Activated CD8-positive, alpha-beta memory T cell treated with anti-CD3 and anti-CD28 coated beads, Interleukin-2, amount 50 U/mL, for 24 hours (primary cell): ENCODE results near the gene TFAM.
"Not testable (repeated sequence)": the region's sequence is repeated elsewhere in the genome, so short reads cannot be mapped to it uniquely, and the experiment has no call there.

Experiments
- DNase-seq: peaks from one replicate; pipeline ENCODE4 v3.0.0-alpha.2; 2020; ENCODE audit errors: extremely low read depth

TFAM gene

GRCh38 chr10:58372607-58373441 lies 12.4 kb upstream of the TFAM start:
- no peak for DNase-seq

DNA sequence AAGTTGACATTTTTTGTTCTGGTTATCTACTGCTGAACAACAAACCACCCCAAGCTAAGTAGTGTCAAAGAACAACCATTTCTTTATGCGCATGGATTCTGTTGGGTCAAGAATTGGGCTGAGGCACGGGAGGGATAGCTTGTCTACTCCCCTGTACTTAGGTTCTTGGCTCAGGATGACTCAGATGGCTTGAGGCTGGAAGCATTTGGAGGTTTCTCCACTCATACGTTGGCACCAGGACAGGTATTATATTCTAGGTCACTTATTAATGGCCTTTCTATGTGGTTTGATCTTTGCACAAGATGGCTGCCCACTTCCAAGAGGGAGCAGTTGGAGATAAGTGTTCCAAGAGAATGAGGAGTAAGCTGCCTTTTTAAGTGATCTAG lies 11.8 kb upstream of the TFAM start:
- no peak for DNase-seq

DNA sequence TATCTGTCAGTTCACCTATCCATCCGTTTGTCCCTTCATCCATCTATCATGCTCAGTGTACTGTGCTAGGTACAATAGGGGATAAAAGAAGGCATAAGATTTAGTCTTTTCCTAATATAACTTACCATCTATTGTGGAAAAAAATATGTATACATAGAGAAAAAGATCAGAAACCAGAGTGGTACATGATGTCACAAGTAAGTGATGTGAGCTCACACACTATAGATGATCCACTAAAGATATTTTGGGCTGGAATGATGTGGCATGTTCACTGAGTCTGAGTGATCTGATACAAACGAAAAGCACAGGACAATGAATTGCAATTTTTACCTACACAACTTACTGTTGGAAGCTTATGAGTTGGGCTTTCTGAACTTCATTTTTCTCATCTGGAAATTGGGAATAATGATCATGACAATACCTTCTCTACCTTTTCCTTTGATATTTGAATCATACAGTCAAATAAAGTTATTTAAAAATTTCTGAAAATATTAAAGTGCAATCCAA lies 2.7 kb upstream of the TFAM start:
- DNase-seq: no peak

- no peak for DNase-seq
These were observed 1.1 kb upstream of the TFAM start for GRCh38 chr10:58384095-58384494.

- no peak for DNase-seq
These were observed 639 bp upstream of the TFAM start for GRCh38 chr10:58384544-58384998.

- DNase-seq: no peak
These were observed 538 bp downstream of the TFAM start for GRCh38 chr10:58385784-58386112.

DNA sequence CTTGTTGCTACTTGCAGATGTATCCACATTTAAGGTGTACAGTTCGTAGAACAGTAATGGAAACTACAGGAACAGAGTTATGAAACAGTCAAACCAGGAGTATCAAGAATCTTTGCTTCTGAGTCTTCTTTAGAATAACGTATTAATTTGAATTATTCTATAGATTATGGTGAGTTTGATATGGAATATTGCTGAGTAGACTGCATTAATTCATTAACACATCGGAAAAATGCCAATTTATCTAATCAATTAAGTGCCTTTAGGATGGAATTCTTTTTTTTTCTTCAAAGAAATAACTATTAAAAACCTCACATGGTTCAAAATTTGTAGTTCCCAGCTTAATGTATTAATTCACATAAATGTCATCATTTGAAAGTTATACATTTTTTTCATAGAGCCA lies 3.8 kb downstream of the TFAM start:
- no peak for DNase-seq

- no peak for DNase-seq
These were observed 8.1 kb downstream of the TFAM start for GRCh38 chr10:58393317-58393716.

- no peak for DNase-seq
These were observed 9.3 kb downstream of the TFAM start for GRCh38 chr10:58394471-58394870.

DNA sequence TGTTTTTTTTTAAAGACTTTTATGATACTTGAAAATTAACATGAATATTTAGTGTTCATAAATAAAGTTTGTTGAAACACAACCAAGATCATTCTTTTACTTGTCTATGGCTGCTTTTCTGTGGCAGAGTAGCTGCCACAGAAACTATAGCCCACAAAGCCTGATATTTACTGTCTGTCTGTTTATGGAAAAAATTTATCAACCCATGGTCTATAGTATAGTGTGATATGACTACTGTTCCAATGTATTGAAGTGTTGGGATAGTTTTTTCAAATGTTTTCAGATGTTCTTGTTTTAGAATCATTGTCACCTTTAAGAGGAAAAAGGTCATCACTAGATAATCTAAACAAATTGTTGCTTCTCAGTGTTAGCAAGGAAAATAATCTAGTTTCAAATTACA lies 10.8 kb downstream of the TFAM start:
- no peak for DNase-seq

GRCh38 chr10:58397830-58398229 lies 12.6 kb downstream of the TFAM start:
- no peak for DNase-seq

- no peak for DNase-seq
These were observed 14.2 kb downstream of the TFAM start for GRCh38 chr10:58399410-58399809.

GRCh38 chr10:58400609-58401008 lies 15.4 kb downstream of the TFAM start:
- no peak for DNase-seq

DNA sequence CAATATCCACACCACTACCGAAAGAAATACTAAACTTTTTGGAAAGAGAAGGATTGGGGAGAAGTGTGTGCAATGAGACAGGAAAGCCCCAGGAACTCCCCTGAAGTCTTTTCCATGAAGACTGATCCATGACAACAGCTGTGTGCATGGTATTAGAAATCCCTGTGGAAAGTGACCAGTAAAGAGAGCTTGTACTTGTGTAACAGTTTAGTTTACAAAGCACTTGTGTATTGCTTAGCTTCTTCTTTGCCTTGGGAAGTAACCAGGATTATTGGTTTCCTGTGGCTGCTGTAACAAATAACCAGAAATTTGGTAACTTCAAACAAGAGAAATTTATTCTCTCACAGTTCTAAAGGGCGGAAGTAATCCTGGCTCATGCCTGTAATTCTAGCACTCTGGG lies 18.8 kb downstream of the TFAM start:
- DNase-seq: no peak

GRCh38 chr10:58409956-58410610 lies 24.9 kb downstream of the TFAM start:
- DNase-seq: no peak

DNA sequence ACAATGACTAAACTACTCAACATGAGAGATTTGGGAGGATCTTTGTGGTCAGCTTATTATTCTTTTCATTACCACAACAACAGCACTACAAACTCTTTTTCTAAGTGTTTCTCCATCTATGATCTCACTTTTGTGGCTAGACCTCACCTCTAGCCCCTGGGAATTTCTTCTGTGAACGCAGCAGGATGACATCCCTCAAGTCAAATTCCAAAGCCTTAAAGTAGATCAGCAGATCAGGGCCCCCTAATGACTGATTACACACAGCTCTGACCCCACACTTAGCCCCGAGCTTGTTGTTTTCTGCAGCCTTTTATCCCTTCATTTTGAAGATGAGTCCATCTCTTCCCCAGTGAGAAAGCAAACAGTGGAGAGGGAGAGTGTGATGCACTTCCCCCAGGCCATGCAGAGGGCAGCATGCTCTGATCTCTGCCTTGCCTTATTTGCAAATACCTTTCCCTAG lies 27.3 kb downstream of the TFAM start:
- DNase-seq: no peak

GRCh38 chr10:58414270-58415041 lies 29.2 kb downstream of the TFAM start:
- no peak for DNase-seq

DNA sequence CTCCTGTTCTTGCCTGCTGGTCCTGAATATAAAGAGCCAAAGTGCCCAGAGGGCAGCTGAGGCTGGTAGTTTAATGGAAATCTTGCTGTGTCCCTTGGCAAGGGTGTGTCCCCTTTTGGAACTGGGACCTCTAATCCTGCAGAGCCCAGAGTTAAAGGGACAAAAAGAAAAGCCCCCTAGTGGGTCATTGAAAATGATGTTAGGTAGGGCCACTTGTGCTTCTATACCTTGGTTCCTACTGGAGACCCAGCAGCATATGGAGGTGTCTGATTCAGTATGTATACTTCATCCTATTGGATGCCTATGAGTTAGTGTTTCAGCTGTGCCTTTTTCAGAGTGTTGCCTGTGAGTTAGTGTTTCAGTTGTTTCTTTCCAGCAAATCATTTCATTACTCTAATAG lies 30.5 kb downstream of the TFAM start:
- no peak for DNase-seq

DNA sequence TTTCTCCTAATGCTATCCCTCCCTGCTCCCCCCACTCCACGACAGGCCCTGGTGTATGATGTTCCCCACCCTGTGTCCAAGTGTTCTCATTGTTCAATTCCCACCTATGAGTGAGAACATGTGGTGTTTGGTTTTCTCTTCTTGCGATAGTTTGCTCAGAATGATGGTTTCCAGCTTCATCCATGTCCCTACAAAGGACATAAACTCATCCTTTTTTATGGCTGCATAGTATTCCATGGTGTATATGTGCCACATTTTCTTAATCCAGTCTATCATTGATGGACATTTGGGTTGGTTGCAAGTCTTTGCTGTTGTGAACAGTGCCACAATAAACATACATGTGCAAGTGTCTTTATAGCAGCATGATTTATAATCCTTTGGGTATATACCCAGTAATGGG lies 32.7 kb downstream of the TFAM start:
- not testable (repeated sequence) for DNase-seq

DNA sequence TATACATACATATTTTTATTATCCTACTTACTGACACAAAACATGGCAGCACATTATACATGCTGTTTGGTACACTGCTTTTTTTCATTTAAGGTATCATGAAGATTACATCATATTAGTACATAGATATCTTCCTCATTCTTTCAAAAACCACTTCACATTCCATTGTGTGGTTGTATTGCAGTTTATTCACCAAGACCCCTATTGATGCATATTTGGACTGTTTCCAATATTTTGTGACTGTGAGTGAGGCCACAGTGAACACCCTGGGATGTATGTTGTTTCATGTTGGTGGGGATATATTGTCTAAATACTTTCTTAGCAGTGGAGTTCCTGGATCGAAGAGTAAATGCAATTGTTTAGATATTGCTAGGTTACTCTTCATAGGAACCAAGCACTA lies 39.0 kb downstream of the TFAM start:
- DNase-seq: no peak

DNA sequence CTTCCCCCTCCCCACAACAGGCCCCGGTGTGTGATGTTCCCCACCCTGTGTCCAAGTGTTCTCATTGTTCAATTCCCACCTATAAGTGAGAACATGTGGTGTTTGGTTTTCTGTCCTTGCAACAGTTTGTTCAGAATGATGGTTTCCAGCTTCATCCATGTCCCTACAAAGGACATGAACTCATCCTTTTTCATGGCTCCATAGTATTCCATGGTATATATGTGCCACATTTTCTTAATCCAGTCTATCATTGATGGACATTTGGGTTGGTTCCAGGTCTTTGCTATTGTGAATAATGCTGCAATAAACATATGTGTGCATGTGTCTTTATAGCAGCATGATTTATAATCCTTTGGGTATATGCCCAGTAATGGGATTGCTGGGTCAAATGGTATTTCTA lies 43.2 kb downstream of the TFAM start:
- not testable (repeated sequence) for DNase-seq

- no peak for DNase-seq
These were observed 46.7 kb downstream of the TFAM start for GRCh38 chr10:58431903-58432302.
